OCI-LY3 (cell line): Measurements from ENCODE around the gene C4A.

ENCODE experiments used
- H2AFZ ChIP-seq: fragments of 200-600, 300-600 bp; shearing (Covaris generic); 2 replicates; pipeline ENCODE4 v1.6.0; 2014; ENCODE audit warnings: antibody characterized with exemption, low read depth, low read length
- H3K27ac ChIP-seq: fragments of 200-600, 300-600 bp; sonication (generic); 2 replicates; pipeline ENCODE4 v1.5.1; 2014; ENCODE audit warnings: mild to moderate bottlenecking, low read length, moderate library complexity, mixed read lengths
- H3K27me3 ChIP-seq: fragments of 200-600, 300-600 bp; sonication (generic); 2 replicates; pipeline ENCODE4 v1.6.1; 2014; ENCODE audit warnings: low read depth, low read length, mixed read lengths
- H3K36me3 ChIP-seq: fragments of 200-600, 300-600 bp; sonication (generic); replicated peaks from 2 replicates; pipeline ENCODE3; 2014; ENCODE audit warnings: low read depth, low read length, mixed read lengths
- H3K4me1 ChIP-seq: fragments of 300-600, 200-600 bp; sonication (generic); 2 replicates; pipeline ENCODE4 v1.6.1; 2014; ENCODE audit warnings: low read length, mixed read lengths
- H3K4me2 ChIP-seq: fragments of 200-600, 300-600 bp; sonication (generic); 2 replicates; pipeline ENCODE4 v1.6.1; 2014; ENCODE audit warnings: low read length, mixed read lengths
- H3K4me3 ChIP-seq: fragments of 300-600, 200-600 bp; sonication (generic); 2 replicates; pipeline ENCODE4 v1.5.1; 2014; ENCODE audit warnings: antibody characterized with exemption, mild to moderate bottlenecking, low read length, moderate library complexity
- H3K79me2 ChIP-seq: fragments of 300-600, 200-600 bp; shearing (Covaris generic); 2 replicates; pipeline ENCODE4 v1.6.1; 2014; ENCODE audit warnings: mild to moderate bottlenecking, low read length, mixed read lengths
- H3K9ac ChIP-seq: fragments of 300-600, 200-600 bp; shearing (Covaris generic); 2 replicates; pipeline ENCODE4 v1.6.0; 2014; ENCODE audit warnings: mild to moderate bottlenecking, low read length, moderate library complexity
- H3K9me3 ChIP-seq: fragments of 200-600, 300-600 bp; shearing (Covaris generic); 2 replicates; pipeline ENCODE4 v1.6.1; 2014; ENCODE audit warnings: low read length, mixed read lengths; ENCODE audit not compliant: insufficient read depth
- H4K20me1 ChIP-seq: fragments of 200-600, 300-600 bp; sonication (generic); 2 replicates; pipeline ENCODE4 v1.6.1; 2016; ENCODE audit warnings: low read length, mixed read lengths; ENCODE audit not compliant: insufficient read depth
- EZH2phosphoT487 ChIP-seq: fragments of 200-600 bp; shearing (Covaris generic); IDR thresholded peaks from 2 replicates; pipeline ENCODE4 v1.6.1; 2018; ENCODE audit warnings: antibody characterized with exemption, mixed run types, low read depth
- TF ChIP-seq, protein P1 (sequence below): fragments of 200-600, 300-600 bp; sonication (generic); IDR thresholded peaks from 2 replicates; pipeline ENCODE4 v1.5.1; 2014; ENCODE audit warnings: antibody characterized with exemption, low read length, low read depth

C4A gene

DNA sequence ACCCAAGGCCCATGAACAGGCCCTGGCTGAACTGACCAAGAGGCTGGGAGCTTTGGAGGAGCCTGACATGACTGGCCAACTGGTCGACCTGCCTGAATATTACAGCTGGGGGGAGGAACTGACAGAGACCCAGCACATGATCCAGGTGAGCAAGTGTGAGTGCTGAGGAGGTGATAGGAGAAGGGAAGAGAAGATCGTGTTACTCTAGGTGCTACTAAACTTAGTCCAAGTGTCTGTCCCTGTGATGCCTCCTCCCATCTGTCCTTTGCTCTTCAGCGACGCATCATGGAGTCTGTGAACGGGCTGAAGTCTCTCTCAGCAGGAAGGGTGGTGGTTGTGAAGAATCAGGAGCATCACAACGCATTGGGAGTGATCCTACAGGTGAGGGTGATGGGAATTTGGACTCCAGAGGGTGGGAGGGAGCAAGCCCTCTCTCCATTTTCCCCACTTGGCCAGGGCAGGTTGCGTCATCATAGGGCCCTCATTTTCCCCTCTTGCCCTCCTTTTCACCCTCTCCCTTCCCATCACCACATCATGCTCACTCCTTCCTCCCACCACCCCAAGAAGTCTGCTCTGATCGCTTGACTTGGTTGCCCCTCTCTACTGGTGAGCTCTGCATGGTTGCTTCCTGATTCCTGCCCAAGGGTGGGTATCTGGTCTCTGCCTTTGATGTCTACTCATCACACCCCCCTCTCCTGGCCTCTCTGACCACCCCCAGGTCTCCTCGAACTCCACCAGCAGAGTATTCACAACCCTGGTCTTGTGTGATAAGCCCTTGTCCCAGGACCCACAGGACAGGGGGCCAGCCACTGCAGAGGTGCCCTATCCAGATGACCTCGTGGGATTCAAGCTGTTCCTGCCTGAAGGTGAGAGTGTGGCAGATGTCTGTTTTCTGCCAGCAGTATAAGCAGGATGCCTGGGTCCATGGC is 14.6 kb upstream of the C4A start:
- peaks cover 11% of the 10 kb centered on the region for H3K79me2 ChIP-seq
- TF ChIP-seq EZH2phosphoT487, result no peak
- TF ChIP-seq, protein P1, sequence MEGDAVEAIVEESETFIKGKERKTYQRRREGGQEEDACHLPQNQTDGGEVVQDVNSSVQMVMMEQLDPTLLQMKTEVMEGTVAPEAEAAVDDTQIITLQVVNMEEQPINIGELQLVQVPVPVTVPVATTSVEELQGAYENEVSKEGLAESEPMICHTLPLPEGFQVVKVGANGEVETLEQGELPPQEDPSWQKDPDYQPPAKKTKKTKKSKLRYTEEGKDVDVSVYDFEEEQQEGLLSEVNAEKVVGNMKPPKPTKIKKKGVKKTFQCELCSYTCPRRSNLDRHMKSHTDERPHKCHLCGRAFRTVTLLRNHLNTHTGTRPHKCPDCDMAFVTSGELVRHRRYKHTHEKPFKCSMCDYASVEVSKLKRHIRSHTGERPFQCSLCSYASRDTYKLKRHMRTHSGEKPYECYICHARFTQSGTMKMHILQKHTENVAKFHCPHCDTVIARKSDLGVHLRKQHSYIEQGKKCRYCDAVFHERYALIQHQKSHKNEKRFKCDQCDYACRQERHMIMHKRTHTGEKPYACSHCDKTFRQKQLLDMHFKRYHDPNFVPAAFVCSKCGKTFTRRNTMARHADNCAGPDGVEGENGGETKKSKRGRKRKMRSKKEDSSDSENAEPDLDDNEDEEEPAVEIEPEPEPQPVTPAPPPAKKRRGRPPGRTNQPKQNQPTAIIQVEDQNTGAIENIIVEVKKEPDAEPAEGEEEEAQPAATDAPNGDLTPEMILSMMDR, result no peak
- H3K9ac ChIP-seq, result no peak overlapping the region
- H3K27ac ChIP-seq, result no peak overlapping the region
- H4K20me1 ChIP-seq, result no peaks in the 10 kb centered on the region
- no peaks in the 10 kb centered on the region for H3K27me3 ChIP-seq
- H2AFZ ChIP-seq, result no peak overlapping the region
- H3K9me3 ChIP-seq, result no peaks in the 10 kb centered on the region
- H3K4me1 ChIP-seq, result peaks cover 7% of the 10 kb centered on the region
- H3K36me3 ChIP-seq, result peaks cover 6% of the 10 kb centered on the region
- no peak overlapping the region for H3K4me3 ChIP-seq
- no peak overlapping the region for H3K4me2 ChIP-seq

DNA sequence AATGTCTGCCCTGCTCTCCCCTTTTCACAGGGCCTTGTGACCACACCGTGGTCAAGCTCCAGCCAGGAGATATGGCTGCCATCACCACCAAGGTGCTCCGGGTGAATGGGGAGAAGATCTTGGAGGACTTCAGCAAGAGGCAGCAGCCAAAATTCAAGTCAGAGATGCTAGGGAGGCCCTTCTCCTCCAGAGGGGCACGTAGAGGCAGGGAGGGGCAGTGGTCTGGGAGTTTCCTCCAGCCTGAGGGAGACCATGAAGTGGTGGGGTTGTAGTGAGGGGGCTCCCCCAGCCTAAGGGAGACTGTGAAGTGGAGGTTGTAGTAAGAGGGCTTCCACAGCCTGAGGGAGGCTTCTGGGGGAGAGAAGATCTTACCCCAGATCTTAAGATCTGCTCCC is 13.9 kb upstream of the C4A start:
- H3K9me3 ChIP-seq, result no peaks in the 10 kb centered on the region
- H2AFZ ChIP-seq, result no peak overlapping the region
- no peak overlapping the region for H3K4me2 ChIP-seq
- TF ChIP-seq, protein P1, result no peak
- TF ChIP-seq EZH2phosphoT487, result no peak
- H3K4me1 ChIP-seq, result peaks cover 9% of the 10 kb centered on the region
- H3K79me2 ChIP-seq, result peaks cover 11% of the 10 kb centered on the region
- H3K4me3 ChIP-seq, result no peak overlapping the region
- H3K27me3 ChIP-seq, result no peaks in the 10 kb centered on the region
- H3K9ac ChIP-seq, result no peak overlapping the region
- no peaks in the 10 kb centered on the region for H4K20me1 ChIP-seq
- H3K27ac ChIP-seq, result no peak overlapping the region
- peaks cover 6% of the 10 kb centered on the region for H3K36me3 ChIP-seq

DNA sequence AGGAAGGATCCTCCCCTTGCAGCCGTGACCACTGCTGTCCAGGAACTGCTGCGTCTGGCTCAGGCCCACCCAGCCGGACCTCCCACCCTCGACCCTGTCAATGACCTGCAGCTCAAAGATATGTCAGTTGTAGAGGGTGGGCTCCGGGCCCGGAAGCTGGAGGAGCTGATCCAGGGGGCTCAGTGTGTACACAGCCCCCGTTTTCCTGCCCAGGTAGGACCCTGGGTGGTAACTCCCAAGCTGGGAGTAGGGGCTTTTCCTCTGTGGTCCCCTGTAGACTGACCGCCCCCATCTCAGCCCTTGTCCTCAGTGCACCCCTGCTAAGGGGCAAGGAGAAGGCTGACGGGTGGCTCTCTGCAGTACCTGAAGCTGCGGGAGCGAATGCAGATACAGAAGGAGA is 13.5 kb upstream of the C4A start:
- TF ChIP-seq, protein P1, result no peak
- no peak for TF ChIP-seq EZH2phosphoT487
- Histone ChIP-seq H3K9me3 (no peaks in the 10 kb centered on the region), H3K4me3 (no peak overlapping the region), H2AFZ (no peak overlapping the region), H3K4me1 (peaks cover 13% of the 10 kb centered on the region), H3K27me3 (no peaks in the 10 kb centered on the region), H3K4me2 (no peak overlapping the region), H3K36me3 (peaks cover 6% of the 10 kb centered on the region), H3K79me2 (peaks cover 11% of the 10 kb centered on the region), H3K9ac (no peak overlapping the region), H4K20me1 (no peaks in the 10 kb centered on the region), H3K27ac (no peak overlapping the region)

DNA sequence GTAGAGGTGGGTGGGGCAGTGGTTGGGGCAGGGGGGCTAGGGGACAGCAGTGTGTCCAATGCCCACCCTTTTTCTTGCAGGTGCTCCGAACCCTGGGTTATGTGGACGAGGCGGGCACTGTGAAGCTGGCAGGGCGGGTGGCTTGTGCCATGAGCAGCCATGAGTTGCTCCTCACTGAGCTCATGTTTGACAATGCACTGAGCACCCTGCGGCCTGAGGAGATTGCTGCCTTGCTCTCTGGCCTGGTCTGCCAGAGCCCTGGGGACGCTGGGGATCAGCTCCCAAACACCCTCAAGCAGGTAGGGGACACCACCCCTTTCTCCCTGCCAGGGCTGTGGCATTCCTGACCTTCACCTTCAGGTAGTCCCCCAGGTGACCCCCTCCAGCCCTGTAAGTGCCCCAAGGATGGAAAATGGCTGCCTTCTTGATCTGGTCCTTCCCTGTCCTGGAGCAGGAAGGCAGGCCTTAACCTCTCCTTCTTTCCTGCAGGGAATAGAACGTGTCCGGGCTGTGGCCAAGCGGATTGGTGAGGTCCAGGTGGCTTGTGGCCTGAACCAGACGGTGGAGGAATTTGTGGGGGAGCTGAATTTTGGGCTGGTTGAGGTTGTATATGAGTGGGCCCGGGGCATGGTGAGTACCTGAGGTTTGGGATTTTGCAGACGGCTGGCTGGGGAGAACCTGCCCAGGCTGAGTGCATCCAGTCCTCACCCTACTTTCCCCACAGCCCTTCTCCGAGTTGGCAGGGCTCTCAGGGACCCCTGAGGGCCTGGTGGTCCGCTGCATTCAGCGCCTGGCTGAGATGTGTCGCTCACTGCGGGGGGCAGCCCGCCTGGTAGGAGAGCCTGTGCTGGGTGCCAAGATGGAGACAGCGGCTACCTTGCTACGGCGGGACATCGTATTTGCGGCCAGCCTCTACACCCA is 12.8 kb upstream of the C4A start:
- Histone ChIP-seq H3K36me3 (peaks cover 5% of the 10 kb centered on the region), H3K4me3 (no peak overlapping the region), H3K9ac (no peak overlapping the region), H3K27me3 (no peaks in the 10 kb centered on the region), H2AFZ (no peak overlapping the region), H3K9me3 (no peaks in the 10 kb centered on the region), H3K4me1 (peaks cover 14% of the 10 kb centered on the region), H3K79me2 (peaks cover 11% of the 10 kb centered on the region), H4K20me1 (no peaks in the 10 kb centered on the region), H3K4me2 (no peak overlapping the region), H3K27ac (no peak overlapping the region)
- no peak for TF ChIP-seq EZH2phosphoT487
- TF ChIP-seq, protein P1, result no peak
